ENCODE data around the gene LZTR1.

The LZTR1 gene

DNA sequence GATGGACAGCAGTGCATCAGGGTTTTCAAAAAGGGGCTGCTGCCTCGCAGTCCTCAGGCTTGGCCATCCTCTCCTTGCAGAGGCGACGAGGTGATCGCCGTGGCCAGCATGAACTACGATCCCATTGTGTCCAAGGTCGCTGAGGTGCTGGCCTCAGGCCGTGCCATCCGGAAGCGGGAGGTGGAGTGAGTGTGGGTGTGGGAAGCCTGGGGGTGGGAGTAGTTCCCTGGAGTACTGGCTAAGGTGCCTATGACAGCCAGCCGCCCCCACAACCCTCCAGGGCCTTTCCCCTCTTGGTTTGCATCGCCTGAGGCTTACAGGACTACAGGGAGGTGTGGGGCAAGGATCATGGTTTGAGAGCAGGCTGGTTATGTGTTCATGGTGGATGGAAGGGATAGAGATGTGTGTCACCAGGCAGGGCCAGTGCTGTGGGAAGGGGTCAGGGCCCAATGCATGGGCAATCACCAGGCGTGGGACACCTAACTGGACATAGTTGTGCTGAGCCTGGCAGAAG is 2.1 kb upstream of the LZTR1 start:
- Histone ChIP-seq H3K9ac (ENCODE audit: low read depth, low read length) (peak overlapping the region; percentile 75; the same call in 1 of the 2 replicates), H3K36me3 (ENCODE audit: insufficient read depth, low read depth, low read length) (no peaks in the 10 kb centered on the region), H3K27ac (ENCODE audit: low read length) (no peak overlapping the region), H3K4me3 (ENCODE audit: low read length) (peak overlapping the region; percentile 63), H3K27me3 (ENCODE audit: insufficient read depth, low read length) (peaks cover 45% of the 10 kb centered on the region), H3K9me3 (ENCODE audit: insufficient read depth, low read depth, low read length) (peaks cover 8% of the 10 kb centered on the region; the same call in 1 of the 2 replicates), H3K4me1 (ENCODE audit: insufficient read depth, low read length) (no peaks in the 10 kb centered on the region; the same call in 1 of the 2 replicates)

GRCh38 chr22:20980523-20980922 is 1.6 kb upstream of the LZTR1 start:
- Histone ChIP-seq H3K4me3 (ENCODE audit: low read length) (no peak overlapping the region), H3K27me3 (ENCODE audit: insufficient read depth, low read length) (peaks cover 45% of the 10 kb centered on the region), H3K27ac (ENCODE audit: low read length) (no peak overlapping the region), H3K9ac (ENCODE audit: low read depth, low read length) (no peak overlapping the region), H3K36me3 (ENCODE audit: insufficient read depth, low read depth, low read length) (0 out of 2 replicates have a peak, but pooled peaks cover 2% of the 10 kb centered on the region), H3K9me3 (ENCODE audit: insufficient read depth, low read depth, low read length) (peaks cover 8% of the 10 kb centered on the region; the same call in 1 of the 2 replicates), H3K4me1 (ENCODE audit: insufficient read depth, low read length) (no peaks in the 10 kb centered on the region; the same call in 1 of the 2 replicates)

DNA sequence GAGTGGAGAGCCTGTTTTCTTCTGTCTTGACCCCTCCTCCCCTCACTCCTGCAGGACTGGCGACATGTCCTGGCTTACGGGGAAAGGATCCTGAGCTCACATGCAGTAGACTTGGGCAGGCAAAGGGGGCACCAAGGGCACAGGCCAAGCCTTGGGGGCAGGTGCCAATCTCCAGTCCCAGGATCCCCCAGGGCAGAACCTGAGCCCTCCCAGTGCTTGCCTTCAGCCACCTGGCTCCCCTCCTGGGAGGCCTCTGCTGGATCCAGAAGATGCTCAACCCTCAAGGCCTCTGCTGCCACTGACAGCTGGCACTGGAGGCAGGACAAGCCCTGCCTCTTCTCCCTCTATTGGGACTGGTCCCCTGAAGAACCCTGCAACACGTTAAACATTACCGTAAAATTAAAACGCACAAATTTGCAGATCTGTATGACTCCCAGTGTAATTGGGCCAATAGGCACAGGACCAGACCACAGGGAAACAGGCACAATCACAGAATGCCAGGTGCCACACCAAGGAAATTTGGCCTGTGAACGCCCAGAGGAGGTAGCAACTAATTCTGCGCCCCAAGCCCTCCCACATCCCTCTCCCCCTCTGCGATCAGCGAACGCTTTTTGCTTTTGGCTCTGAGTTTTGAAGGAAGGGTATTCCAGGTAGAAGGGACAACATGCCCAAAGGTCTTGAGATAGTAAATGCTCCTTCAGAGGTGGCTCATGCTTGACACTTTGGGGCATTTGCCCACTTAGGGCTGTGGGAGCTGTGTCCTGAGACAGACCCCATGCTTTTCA is 967 bp upstream of the LZTR1 start:
- Histone ChIP-seq H3K9ac (ENCODE audit: low read depth, low read length) (peak overlapping the region; percentile 74; the same call in 1 of the 2 replicates), H3K9me3 (ENCODE audit: insufficient read depth, low read depth, low read length) (peaks cover 8% of the 10 kb centered on the region; the same call in 1 of the 2 replicates), H3K4me3 (ENCODE audit: low read length) (peak overlapping the region; percentile 83), H3K36me3 (ENCODE audit: insufficient read depth, low read depth, low read length) (peaks cover 6% of the 10 kb centered on the region; the same call in 1 of the 2 replicates), H3K4me1 (ENCODE audit: insufficient read depth, low read length) (no peaks in the 10 kb centered on the region; the same call in 1 of the 2 replicates), H3K27me3 (ENCODE audit: insufficient read depth, low read length) (peaks cover 45% of the 10 kb centered on the region), H3K27ac (ENCODE audit: low read length) (no peak overlapping the region)

DNA sequence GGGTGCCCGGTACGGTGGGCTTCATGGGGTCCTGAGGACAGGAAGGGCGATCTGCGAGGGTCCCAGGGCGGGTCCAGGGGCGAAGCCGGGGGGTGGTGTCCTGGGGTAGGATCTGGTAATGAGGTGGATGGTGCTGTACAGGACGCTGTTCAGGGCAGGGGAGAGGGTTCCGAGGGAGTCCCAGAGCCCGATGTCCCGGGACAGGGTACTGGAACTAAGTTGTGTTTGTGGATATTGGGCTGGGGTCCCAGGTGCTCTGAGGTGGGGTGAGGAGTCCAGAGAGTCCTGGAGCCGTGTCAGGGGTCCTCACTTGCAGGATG is 426 bp downstream of the LZTR1 start:
- no peaks in the 10 kb centered on the region; the same call in 1 of the 2 replicates for H3K4me1 ChIP-seq (ENCODE audit: insufficient read depth, low read length)
- peak overlapping the region; percentile 74 for H3K9ac ChIP-seq (ENCODE audit: low read depth, low read length)
- H3K27ac ChIP-seq (ENCODE audit: low read length): no peak overlapping the region
- peaks cover 31% of the 10 kb centered on the region for H3K27me3 ChIP-seq (ENCODE audit: insufficient read depth, low read length)
- H3K4me3 ChIP-seq (ENCODE audit: low read length): peak overlapping the region; percentile 83
- peaks cover 8% of the 10 kb centered on the region; the same call in 1 of the 2 replicates for H3K9me3 ChIP-seq (ENCODE audit: insufficient read depth, low read depth, low read length)
- peaks cover 7% of the 10 kb centered on the region for H3K36me3 ChIP-seq (ENCODE audit: insufficient read depth, low read depth, low read length)

- Histone ChIP-seq H3K36me3 (ENCODE audit: insufficient read depth, low read depth, low read length) (peaks cover 11% of the 10 kb centered on the region), H3K4me1 (ENCODE audit: insufficient read depth, low read length) (no peaks in the 10 kb centered on the region; the same call in 1 of the 2 replicates), H3K9ac (ENCODE audit: low read depth, low read length) (peak overlapping the region; percentile 74; the same call in 1 of the 2 replicates), H3K27me3 (ENCODE audit: insufficient read depth, low read length) (peaks cover 27% of the 10 kb centered on the region), H3K9me3 (ENCODE audit: insufficient read depth, low read depth, low read length) (peaks cover 7% of the 10 kb centered on the region; the same call in 1 of the 2 replicates), H3K27ac (ENCODE audit: low read length) (no peak overlapping the region), H3K4me3 (ENCODE audit: low read length) (peak overlapping the region; percentile 83; the same call in 1 of the 2 replicates)
These were observed 1.1 kb downstream of the LZTR1 start for GRCh38 chr22:20983081-20983771.

DNA sequence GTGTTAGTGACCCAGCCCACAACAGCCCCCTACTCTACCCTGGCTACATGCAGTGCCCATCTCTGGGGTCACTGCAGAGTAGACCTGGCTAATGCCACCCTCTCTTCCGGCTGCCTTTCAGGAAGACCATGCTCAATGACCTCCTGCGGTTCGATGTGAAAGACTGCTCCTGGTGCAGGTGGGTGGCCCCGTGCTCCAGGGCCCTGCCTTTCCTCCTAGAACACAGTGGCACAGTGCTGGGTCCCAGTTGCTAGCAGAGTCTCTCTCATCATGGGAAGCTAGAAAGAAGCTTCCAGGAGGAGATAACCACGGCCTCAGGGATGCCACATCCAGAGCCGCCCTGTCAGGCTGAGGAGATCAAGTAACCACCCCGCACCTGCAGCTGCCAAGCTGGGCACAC is 3.6 kb downstream of the LZTR1 start:
- H3K27me3 ChIP-seq (ENCODE audit: insufficient read depth, low read length): peaks cover 10% of the 10 kb centered on the region
- no peak overlapping the region for H3K9ac ChIP-seq (ENCODE audit: low read depth, low read length)
- H3K4me1 ChIP-seq (ENCODE audit: insufficient read depth, low read length): no peaks in the 10 kb centered on the region; the same call in 1 of the 2 replicates
- H3K9me3 ChIP-seq (ENCODE audit: insufficient read depth, low read depth, low read length): no peaks in the 10 kb centered on the region
- H3K4me3 ChIP-seq (ENCODE audit: low read length): no peak overlapping the region
- peaks cover 11% of the 10 kb centered on the region for H3K36me3 ChIP-seq (ENCODE audit: insufficient read depth, low read depth, low read length)
- H3K27ac ChIP-seq (ENCODE audit: low read length): no peak overlapping the region

GRCh38 chr22:20986365-20986764 is 4.3 kb downstream of the LZTR1 start:
- no peaks in the 10 kb centered on the region; the same call in 1 of the 2 replicates for H3K4me1 ChIP-seq (ENCODE audit: insufficient read depth, low read length)
- peaks cover 7% of the 10 kb centered on the region for H3K27me3 ChIP-seq (ENCODE audit: insufficient read depth, low read length)
- H3K9ac ChIP-seq (ENCODE audit: low read depth, low read length): no peak overlapping the region
- no peaks in the 10 kb centered on the region for H3K9me3 ChIP-seq (ENCODE audit: insufficient read depth, low read depth, low read length)
- no peak overlapping the region for H3K27ac ChIP-seq (ENCODE audit: low read length)
- H3K4me3 ChIP-seq (ENCODE audit: low read length): no peak overlapping the region
- H3K36me3 ChIP-seq (ENCODE audit: insufficient read depth, low read depth, low read length): peaks cover 11% of the 10 kb centered on the region

DNA sequence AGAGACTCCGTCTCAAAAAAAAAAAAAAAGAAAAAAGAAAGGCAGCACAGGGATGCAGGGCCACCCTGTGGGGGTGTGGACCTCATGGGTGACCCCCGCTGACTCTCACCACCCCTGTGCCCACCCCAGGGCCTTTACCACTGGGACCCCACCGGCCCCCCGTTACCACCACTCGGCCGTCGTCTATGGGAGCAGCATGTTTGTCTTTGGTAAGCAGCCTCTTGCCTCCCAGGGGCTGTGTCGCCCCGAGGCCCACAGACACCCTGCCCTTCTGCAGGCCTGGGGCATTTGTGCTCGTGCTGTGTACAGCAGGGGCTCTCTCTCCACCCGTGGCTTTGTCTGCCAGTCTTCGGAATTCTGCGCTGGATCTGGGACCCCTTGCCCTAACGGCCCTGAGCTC is 5.3 kb downstream of the LZTR1 start:
- Histone ChIP-seq H3K36me3 (ENCODE audit: insufficient read depth, low read depth, low read length) (peaks cover 18% of the 10 kb centered on the region), H3K9me3 (ENCODE audit: insufficient read depth, low read depth, low read length) (no peaks in the 10 kb centered on the region), H3K4me3 (ENCODE audit: low read length) (no peak overlapping the region), H3K27ac (ENCODE audit: low read length) (no peak overlapping the region), H3K9ac (ENCODE audit: low read depth, low read length) (no peak overlapping the region), H3K4me1 (ENCODE audit: insufficient read depth, low read length) (no peaks in the 10 kb centered on the region; the same call in 1 of the 2 replicates), H3K27me3 (ENCODE audit: insufficient read depth, low read length) (peaks cover 7% of the 10 kb centered on the region)

- Histone ChIP-seq H3K27me3 (ENCODE audit: insufficient read depth, low read length) (no peaks in the 10 kb centered on the region), H3K27ac (ENCODE audit: low read length) (no peak overlapping the region), H3K9me3 (ENCODE audit: insufficient read depth, low read depth, low read length) (no peaks in the 10 kb centered on the region), H3K4me3 (ENCODE audit: low read length) (no peak overlapping the region), H3K9ac (ENCODE audit: low read depth, low read length) (no peak overlapping the region), H3K36me3 (ENCODE audit: insufficient read depth, low read depth, low read length) (peaks cover 22% of the 10 kb centered on the region), H3K4me1 (ENCODE audit: insufficient read depth, low read length) (no peaks in the 10 kb centered on the region)
These were observed 6.7 kb downstream of the LZTR1 start for GRCh38 chr22:20988573-20989322.

GRCh38 chr22:20989323-20990138 is 7.4 kb downstream of the LZTR1 start:
- no peaks in the 10 kb centered on the region for H3K4me1 ChIP-seq (ENCODE audit: insufficient read depth, low read length)
- H3K9me3 ChIP-seq (ENCODE audit: insufficient read depth, low read depth, low read length): no peaks in the 10 kb centered on the region
- H3K9ac ChIP-seq (ENCODE audit: low read depth, low read length): no peak overlapping the region
- no peaks in the 10 kb centered on the region for H3K27me3 ChIP-seq (ENCODE audit: insufficient read depth, low read length)
- no peak overlapping the region for H3K4me3 ChIP-seq (ENCODE audit: low read length)
- H3K36me3 ChIP-seq (ENCODE audit: insufficient read depth, low read depth, low read length): peaks cover 22% of the 10 kb centered on the region
- no peak overlapping the region for H3K27ac ChIP-seq (ENCODE audit: low read length)

Measured in iPS-20b (cell line).